H9 (cell line): ENCODE measurements around the gene IFT57. TPM values are rescaled to one million over a fixed set of nuclear protein-coding genes. Genes with fewer than 3 reads are reported as not detected.

Experiments
- DNase-seq: peaks from one replicate; pipeline ENCODE4 v3.0.0-alpha.2; 2017
- H2AFZ ChIP-seq: one replicate; pipeline ENCODE4 v1.6.1; 2013; ENCODE audit warnings: mild to moderate bottlenecking, low read length, control low read depth, moderate library complexity
- H2AK5ac ChIP-seq: 2 replicates; pipeline ENCODE4 v1.6.1; 2013; ENCODE audit warnings: low read length, control low read depth, mixed read lengths; ENCODE audit not compliant: insufficient read length
- H2BK120ac ChIP-seq: one replicate; pipeline ENCODE4 v1.6.1; 2013; ENCODE audit warnings: low read depth, mild to moderate bottlenecking, low read length, control low read depth, inconsistent platforms; ENCODE audit not compliant: poor library complexity, severe bottlenecking
- H2BK12ac ChIP-seq: 2 replicates; pipeline ENCODE4 v1.6.1; 2013; ENCODE audit warnings: low read length, control low read depth, mixed read lengths, low read depth; ENCODE audit not compliant: insufficient read length
- H2BK15ac ChIP-seq: 2 replicates; pipeline ENCODE4 v1.6.1; 2013; ENCODE audit warnings: low read depth, low read length, control low read depth
- H2BK20ac ChIP-seq: one replicate; pipeline ENCODE4 v1.6.1; 2013; ENCODE audit warnings: low read depth, mild to moderate bottlenecking, low read length, control low read depth, inconsistent platforms; ENCODE audit not compliant: poor library complexity, severe bottlenecking
- H2BK5ac ChIP-seq: 2 replicates; pipeline ENCODE4 v1.6.1; 2013; ENCODE audit warnings: low read length, control low read depth, mixed read lengths; ENCODE audit not compliant: insufficient read length
- H3K14ac ChIP-seq: 2 replicates; pipeline ENCODE4 v1.6.1; 2013; ENCODE audit warnings: low read length, control low read depth; ENCODE audit not compliant: insufficient read depth
- H3K18ac ChIP-seq: 2 replicates; pipeline ENCODE4 v1.6.1; 2013; ENCODE audit warnings: low read depth, mild to moderate bottlenecking, mixed read lengths, low read length, control low read depth; ENCODE audit not compliant: insufficient read length
- H3K23ac ChIP-seq: 2 replicates; pipeline ENCODE4 v1.6.1; 2013; ENCODE audit warnings: low read length, control low read depth, mixed read lengths, low read depth; ENCODE audit not compliant: insufficient read length
- H3K23me2 ChIP-seq: 2 replicates; pipeline ENCODE4 v1.6.1; 2013; ENCODE audit warnings: low read depth, mild to moderate bottlenecking, mixed read lengths, low read length, control low read depth; ENCODE audit not compliant: insufficient read length, poor library complexity, severe bottlenecking
- H3K27ac ChIP-seq: 2 replicates; pipeline ENCODE4 v1.5.1; 2013; ENCODE audit warnings: low read length, control low read depth, mixed read lengths, low read depth; ENCODE audit not compliant: insufficient read length
- H3K27me3 ChIP-seq: 2 replicates; pipeline ENCODE4 v1.6.1; 2013; ENCODE audit warnings: low read length, control low read depth, inconsistent platforms; ENCODE audit not compliant: insufficient read depth
- H3K4ac ChIP-seq: 2 replicates; pipeline ENCODE4 v1.6.1; 2013; ENCODE audit warnings: low read depth, mild to moderate bottlenecking, control low read depth, inconsistent platforms, low read length, moderate library complexity
- H3K4me1 ChIP-seq: 2 replicates; pipeline ENCODE4 v1.6.1; 2013; ENCODE audit warnings: low read length, control low read depth, inconsistent platforms; ENCODE audit not compliant: insufficient read depth
- H3K4me2 ChIP-seq: 2 replicates; pipeline ENCODE4 v1.6.1; 2013; ENCODE audit warnings: low read length, control low read depth, mixed read lengths; ENCODE audit not compliant: insufficient read length, insufficient read depth
- H3K56ac ChIP-seq: 2 replicates; pipeline ENCODE4 v1.6.1; 2013; ENCODE audit warnings: low read depth, mild to moderate bottlenecking, mixed read lengths, low read length, control low read depth; ENCODE audit not compliant: insufficient read length
- H3K79me1 ChIP-seq: 2 replicates; pipeline ENCODE4 v1.6.1; 2013; ENCODE audit warnings: low read depth, mild to moderate bottlenecking, moderate library complexity, low read length, control low read depth, inconsistent platforms; ENCODE audit not compliant: insufficient read depth, poor library complexity, severe bottlenecking
- H3K79me2 ChIP-seq: 2 replicates; pipeline ENCODE4 v1.6.1; 2013; ENCODE audit warnings: low read length, control low read depth, inconsistent platforms; ENCODE audit not compliant: insufficient read depth
- H3K9ac ChIP-seq: 2 replicates; pipeline ENCODE4 v1.6.1; 2013; ENCODE audit warnings: low read length, control low read depth, mixed read lengths; ENCODE audit not compliant: insufficient read length; ENCODE audit errors: extremely low read depth
- H3K9me3 ChIP-seq: one replicate; pipeline ENCODE4 v1.6.1; 2013; ENCODE audit warnings: low read depth, low read length, inconsistent platforms; ENCODE audit not compliant: control insufficient read depth
- H3T11ph ChIP-seq: one replicate; pipeline ENCODE4 v1.6.1; 2013; ENCODE audit warnings: mild to moderate bottlenecking, low read length, control low read depth, inconsistent platforms
- H4K20me1 ChIP-seq: one replicate; pipeline ENCODE4 v1.6.1; 2013; ENCODE audit not compliant: control insufficient read depth, insufficient read length, insufficient read depth
- H4K5ac ChIP-seq: 2 replicates; pipeline ENCODE4 v1.6.1; 2013; ENCODE audit warnings: low read depth, mild to moderate bottlenecking, mixed read lengths, low read length, control low read depth; ENCODE audit not compliant: insufficient read length
- H4K8ac ChIP-seq: replicated peaks from 2 replicates; pipeline ENCODE4 v1.6.1; 2013; ENCODE audit warnings: low read length, control low read depth, mixed read lengths, low read depth; ENCODE audit not compliant: insufficient read length
- H4K91ac ChIP-seq: 2 replicates; pipeline ENCODE4 v1.6.1; 2013; ENCODE audit warnings: low read depth, mild to moderate bottlenecking, moderate library complexity, mixed read lengths, low read length, control low read depth; ENCODE audit not compliant: insufficient read length
- H3K27ac Mint-ChIP-seq, 3 experiments: 2 replicates in 2 of 3; 3 replicates in 1 of 3; pipeline ENCODE4 v1.8.0; 2020 to 2021; ENCODE audit warnings: mixed read lengths in 3 of 3, mild to moderate bottlenecking in 1 of 3, moderate library complexity in 1 of 3
- H3K27me3 Mint-ChIP-seq: 2 replicates; pipeline ENCODE4 v1.8.0; 2021; ENCODE audit warnings: low read depth, mild to moderate bottlenecking, moderate library complexity, mixed read lengths
- H3K36me3 Mint-ChIP-seq, 3 experiments: 2 replicates in 2 of 3; 3 replicates in 1 of 3; pipeline ENCODE4 v1.8.0; 2020 to 2021; ENCODE audit warnings: low read depth in 3 of 3, mixed read lengths in 3 of 3; ENCODE audit not compliant: insufficient read depth in 1 of 3
- H3K4me1 Mint-ChIP-seq, 2 experiments: 2 replicates each; pipeline ENCODE4 v1.8.0; 2020; ENCODE audit warnings: mixed read lengths in 2 of 2
- H3K4me3 Mint-ChIP-seq, 2 experiments: 2 replicates in 1 of 2; 3 replicates in 1 of 2; pipeline ENCODE4 v1.8.0; 2020 to 2021; ENCODE audit warnings: mild to moderate bottlenecking in 2 of 2, mixed read lengths in 2 of 2, moderate library complexity in 1 of 2
- H3K9me3 Mint-ChIP-seq, 2 experiments: 2 replicates in 1 of 2; 3 replicates in 1 of 2; pipeline ENCODE4 v1.8.0; 2020; ENCODE audit warnings: mild to moderate bottlenecking in 2 of 2, mixed read lengths in 2 of 2, moderate library complexity in 1 of 2
- CTCF ChIP-seq: fragments of 200-600 bp; sonication (generic); conservative IDR thresholded peaks from 3 replicates; pipeline ENCODE4 v1.8.0; 2021; ENCODE audit warnings: antibody characterized with exemption, mild to moderate bottlenecking
- WGBS: extraction: QIAGEN DNeasy Blood & Tissue Kit; methylation state at CpG from one replicate; pipeline ENCODE4 v1.1.7; 2013; ENCODE audit warnings: missing lambda C conversion rate, low lambda C conversion rate, mixed read lengths; ENCODE audit not compliant: insufficient read length; ENCODE audit errors: extremely low coverage; 5-methylcytosine and 5-hydroxymethylcytosine counted together
- total RNA-seq: library from RNA; stranded (reverse); gene quantifications from 2 replicates; pipeline ENCODE4 v1.2.1, GENCODE V29; 2021

Gene IFT57
- total RNA-seq, 1 experiment from 2014 or later: 21.4 TPM

GRCh38 chr3:108126348-108126747, 95.9 kb downstream of the IFT57 start:
- Histone ChIP-seq H2BK5ac (no peak overlapping the region), H4K8ac (no peak overlapping the region), H3K4me2 (no peak overlapping the region), H3K4ac (no peak overlapping the region), H3K18ac (no peak overlapping the region), H3K23me2 (no peaks in the 10 kb centered on the region), H3K56ac (no peak overlapping the region), H4K91ac (no peak overlapping the region), H2AFZ (no peak overlapping the region), H3K27ac (no peak overlapping the region), H2BK120ac (no peak overlapping the region), H3K14ac (no peak overlapping the region), H4K20me1 (no peaks in the 10 kb centered on the region), H2BK20ac (no peak overlapping the region), H3T11ph (no peak overlapping the region), H2AK5ac (no peak overlapping the region), H3K9ac (no peak overlapping the region), H3K4me1 (peaks cover 4% of the 10 kb centered on the region; the same call in 1 of the 2 replicates), H4K5ac (no peak overlapping the region), H2BK15ac (no peak overlapping the region), H3K79me2 (no peaks in the 10 kb centered on the region), H3K27me3 (no peaks in the 10 kb centered on the region), H3K23ac (no peak overlapping the region), H2BK12ac (no peak overlapping the region), H3K79me1 (no peaks in the 10 kb centered on the region), H3K9me3 (no peaks in the 10 kb centered on the region)
- WGBS: no CpG with 5 or more reads among the region's 1 CpG
- Mint-ChIP-seq H3K4me3 (no peak overlapping the region), H3K36me3 (no peaks in the 10 kb centered on the region; a peak in 1 of 7 replicates), H3K27me3 (no peaks in the 10 kb centered on the region; the same call in 1 of the 2 replicates), H3K27ac (no peak overlapping the region), H3K9me3 (no peaks in the 10 kb centered on the region; a peak in 1 of 5 replicates), H3K4me1 (peaks cover 15 to 16% of the 10 kb centered on the region in 2 experiments)
- no peak for TF ChIP-seq CTCF
- DNase-seq: no peak
